ENCODE measurements around the gene C4orf17. TPM values are rescaled to one million over a fixed set of nuclear protein-coding genes. Genes with fewer than 3 reads are reported as not detected.
"Not testable (repeated sequence)": the region's sequence is repeated elsewhere in the genome, so short reads cannot be mapped to it uniquely, and the experiment has no call there.

Gene C4orf17
- total RNA-seq, 3 donors from 2014 or later: not detected

- peaks cover 52% of the 10 kb centered on the region for H3K4me1 Mint-ChIP-seq (ENCODE audit: low read depth)
- H3K4me3 Mint-ChIP-seq: peak overlapping the region; percentile 34
- no peak for DNase-seq
- no peaks in the 10 kb centered on the region for H3K27me3 Mint-ChIP-seq (ENCODE audit: low read depth)
- H3K36me3 Mint-ChIP-seq (ENCODE audit: insufficient read depth): no peaks in the 10 kb centered on the region
- peak; percentile 10 to 17 for ATAC-seq
- H3K9me3 Mint-ChIP-seq: no peaks in the 10 kb centered on the region
Measured at GRCh38 chr4:99507349-99507748, 3.5 kb upstream of the C4orf17 start.

DNA sequence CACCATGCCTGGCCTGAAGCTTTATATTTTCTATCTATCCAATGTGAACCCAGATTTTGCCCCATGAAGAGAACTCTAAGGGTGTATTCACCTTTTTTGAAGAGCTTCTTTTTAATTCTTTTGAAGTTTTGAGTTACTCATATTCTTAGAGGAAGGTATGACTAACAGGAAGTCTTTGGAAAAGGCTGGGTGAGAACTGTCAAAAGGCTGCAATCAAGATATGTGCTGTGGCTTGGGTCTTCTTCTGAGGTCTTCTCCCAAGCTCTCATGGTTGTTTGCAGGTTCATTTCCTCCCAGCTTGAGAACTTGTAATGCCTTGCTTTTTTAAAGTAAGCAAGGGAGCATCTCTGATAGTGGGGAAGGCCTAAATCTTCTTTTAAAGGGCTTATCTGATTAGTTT is 3.1 kb upstream of the C4orf17 start:
- Mint-ChIP-seq H3K4me1 (ENCODE audit: low read depth) (peaks cover 52% of the 10 kb centered on the region), H3K4me3 (peak overlapping the region; percentile 34), H3K9me3 (no peaks in the 10 kb centered on the region), H3K27me3 (ENCODE audit: low read depth) (no peaks in the 10 kb centered on the region), H3K36me3 (ENCODE audit: insufficient read depth) (no peaks in the 10 kb centered on the region)
- DNase-seq (peak; percentile 11), ATAC-seq (peak; percentile 92 to 95)

DNA sequence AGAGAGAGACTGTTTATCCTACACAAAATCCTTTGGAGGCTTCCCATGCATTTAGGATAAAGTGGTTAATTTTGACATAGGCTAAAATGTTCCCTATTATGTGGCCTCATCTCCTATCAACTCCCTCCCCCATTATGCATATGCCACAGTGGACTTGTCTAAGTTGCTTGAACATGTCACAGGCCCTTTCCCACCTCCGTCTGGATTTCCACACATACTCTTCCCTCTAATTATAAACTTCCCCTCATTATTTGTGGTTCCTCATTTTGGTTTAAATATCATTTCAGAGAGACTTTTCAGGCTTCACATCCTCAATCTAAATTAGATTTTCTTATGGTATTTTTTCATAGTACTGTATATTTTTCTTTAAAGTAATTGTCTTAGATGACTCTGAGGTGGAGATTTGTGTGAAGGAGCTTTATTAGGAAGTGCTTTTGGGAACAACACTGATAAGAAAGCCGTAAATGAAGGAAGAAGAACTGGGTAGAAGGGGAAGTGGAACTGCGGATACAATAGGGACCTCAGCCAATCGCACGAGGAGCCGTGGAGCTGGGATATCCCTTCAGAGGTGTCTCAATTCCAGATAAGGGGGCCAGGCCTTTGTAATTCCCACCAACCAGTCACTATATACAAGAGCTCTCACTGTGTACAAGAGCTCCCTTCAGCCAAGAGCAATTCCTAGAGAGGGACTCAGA is 7.9 kb downstream of the C4orf17 start:
- no peaks in the 10 kb centered on the region for H3K9me3 Mint-ChIP-seq
- ATAC-seq (no peak), DNase-seq (no peak)
- no peak overlapping the region for H3K4me3 Mint-ChIP-seq
- H3K27me3 Mint-ChIP-seq (ENCODE audit: low read depth): peaks cover 5% of the 10 kb centered on the region
- no peaks in the 10 kb centered on the region for H3K4me1 Mint-ChIP-seq (ENCODE audit: low read depth)
- H3K36me3 Mint-ChIP-seq (ENCODE audit: insufficient read depth): no peaks in the 10 kb centered on the region

DNA sequence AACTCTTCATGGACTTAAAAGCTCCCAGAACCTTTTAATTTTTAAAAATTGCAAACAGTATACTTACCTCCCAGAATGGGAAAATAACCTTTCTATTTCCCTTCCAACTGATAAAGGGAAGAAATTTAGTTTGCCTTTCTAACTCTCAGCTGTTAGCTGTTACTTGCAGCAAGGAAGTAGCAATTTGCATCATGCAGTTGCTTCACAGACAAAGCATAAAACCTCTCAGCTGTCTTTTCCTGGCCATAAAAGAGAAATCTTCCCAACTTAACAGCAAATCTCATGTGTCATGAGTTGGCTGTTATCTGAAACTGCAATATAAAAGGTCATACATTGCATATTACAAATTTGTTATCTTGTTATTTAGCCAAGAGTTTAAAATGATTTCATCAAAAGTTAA is 18.4 kb downstream of the C4orf17 start:
- ATAC-seq: no peak
- H3K4me1 Mint-ChIP-seq (ENCODE audit: low read depth): no peaks in the 10 kb centered on the region

DNA sequence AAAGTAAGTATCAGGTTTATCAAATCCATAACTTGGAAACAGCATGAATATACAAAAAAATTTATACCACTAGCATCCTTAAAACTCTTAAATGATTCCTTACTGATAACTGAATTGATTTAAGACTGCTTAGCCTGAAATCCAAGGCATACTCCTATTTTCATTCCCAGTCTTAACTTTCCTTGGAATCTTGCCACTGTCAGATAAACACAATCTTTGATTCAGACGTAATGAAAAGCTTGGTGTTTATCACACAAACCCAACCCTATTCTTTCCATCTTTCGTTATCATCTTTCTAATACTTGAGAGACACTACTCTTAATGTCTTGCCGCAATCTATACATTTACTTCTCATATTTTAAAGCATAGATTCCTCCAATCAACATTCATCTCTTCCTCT is 19.1 kb downstream of the C4orf17 start:
- ATAC-seq (no peak), DNase-seq (no peak)
- Mint-ChIP-seq H3K4me3 (no peak overlapping the region), H3K9me3 (peaks cover 3% of the 10 kb centered on the region), H3K27me3 (ENCODE audit: low read depth) (peaks cover 13% of the 10 kb centered on the region), H3K4me1 (ENCODE audit: low read depth) (no peaks in the 10 kb centered on the region), H3K36me3 (ENCODE audit: insufficient read depth) (no peaks in the 10 kb centered on the region)

More for the DNA sequence above, 18.4 kb downstream of the C4orf17 start:
- no peak for DNase-seq
- H3K27me3 Mint-ChIP-seq (ENCODE audit: low read depth): peaks cover 13% of the 10 kb centered on the region
- no peak overlapping the region for H3K4me3 Mint-ChIP-seq
- H3K36me3 Mint-ChIP-seq (ENCODE audit: insufficient read depth): no peaks in the 10 kb centered on the region
- peaks cover 3% of the 10 kb centered on the region for H3K9me3 Mint-ChIP-seq

DNA sequence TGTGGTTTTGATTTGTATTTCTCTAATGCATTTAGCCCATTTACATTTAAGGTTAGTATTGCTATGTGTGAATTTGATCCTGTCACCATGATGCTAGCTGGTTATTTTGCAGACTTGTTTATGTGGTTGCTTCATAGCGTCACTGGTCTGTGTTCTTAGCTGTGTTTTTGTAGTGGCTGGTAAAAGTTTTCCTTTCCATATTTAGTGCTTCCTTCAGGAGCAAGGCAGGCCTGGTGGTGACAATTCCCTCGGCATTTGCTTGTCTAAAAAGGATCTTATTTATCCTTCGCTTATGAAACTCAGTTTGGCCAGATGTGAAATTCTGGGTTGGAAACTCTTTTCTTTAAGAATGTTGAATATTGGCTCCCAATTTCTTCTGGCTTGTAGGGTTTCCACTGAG is 23.9 kb downstream of the C4orf17 start:
- H3K36me3 Mint-ChIP-seq (ENCODE audit: insufficient read depth); DNase-seq; ATAC-seq: not testable (repeated sequence)

GRCh38 chr4:99536271-99536670 is 25.4 kb downstream of the C4orf17 start:
- peaks cover 3% of the 10 kb centered on the region for H3K9me3 Mint-ChIP-seq
- ATAC-seq (no peak), DNase-seq (no peak)
- H3K36me3 Mint-ChIP-seq (ENCODE audit: insufficient read depth): no peaks in the 10 kb centered on the region
- H3K27me3 Mint-ChIP-seq (ENCODE audit: low read depth): peaks cover 17% of the 10 kb centered on the region
- no peak overlapping the region for H3K4me3 Mint-ChIP-seq
- H3K4me1 Mint-ChIP-seq (ENCODE audit: low read depth): no peaks in the 10 kb centered on the region

More for the DNA sequence above, 23.9 kb downstream of the C4orf17 start:
- H3K4me1 Mint-ChIP-seq (ENCODE audit: low read depth); H3K9me3 Mint-ChIP-seq; H3K4me3 Mint-ChIP-seq: not testable (repeated sequence)
- peaks cover 17% of the 10 kb centered on the region for H3K27me3 Mint-ChIP-seq (ENCODE audit: low read depth)

DNA sequence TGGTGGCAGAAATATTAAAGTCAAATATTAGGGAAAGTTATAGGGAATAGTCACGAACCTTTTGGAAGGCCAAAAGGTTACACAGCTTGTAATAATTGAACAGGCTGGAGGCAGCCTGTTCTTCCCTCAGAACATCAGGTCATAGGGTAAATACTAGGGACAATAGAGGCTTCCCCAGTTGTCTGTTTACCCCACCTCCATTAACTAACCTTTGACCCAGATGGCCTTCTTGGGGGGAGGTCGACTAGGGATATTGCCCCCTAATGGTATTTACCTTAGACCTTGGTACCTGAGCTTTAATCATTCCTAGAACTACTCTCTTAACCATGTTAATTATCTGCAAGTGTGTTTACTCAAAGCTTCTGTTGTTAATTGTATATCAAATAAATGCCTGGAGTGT is 26.0 kb downstream of the C4orf17 start:
- Mint-ChIP-seq H3K27me3 (ENCODE audit: low read depth) (peaks cover 17% of the 10 kb centered on the region), H3K4me3 (no peak overlapping the region)
- DNase-seq: no peak

GRCh38 chr4:99537674-99538073 is 26.9 kb downstream of the C4orf17 start:
- Mint-ChIP-seq H3K27me3 (ENCODE audit: low read depth) (peaks cover 13% of the 10 kb centered on the region), H3K36me3 (ENCODE audit: insufficient read depth) (no peaks in the 10 kb centered on the region)
- no peak for ATAC-seq

More for the DNA sequence above, 26.0 kb downstream of the C4orf17 start:
- H3K36me3 Mint-ChIP-seq (ENCODE audit: insufficient read depth): no peaks in the 10 kb centered on the region
- H3K4me1 Mint-ChIP-seq (ENCODE audit: low read depth): no peaks in the 10 kb centered on the region
- peaks cover 3% of the 10 kb centered on the region for H3K9me3 Mint-ChIP-seq
- ATAC-seq: no peak

DNA sequence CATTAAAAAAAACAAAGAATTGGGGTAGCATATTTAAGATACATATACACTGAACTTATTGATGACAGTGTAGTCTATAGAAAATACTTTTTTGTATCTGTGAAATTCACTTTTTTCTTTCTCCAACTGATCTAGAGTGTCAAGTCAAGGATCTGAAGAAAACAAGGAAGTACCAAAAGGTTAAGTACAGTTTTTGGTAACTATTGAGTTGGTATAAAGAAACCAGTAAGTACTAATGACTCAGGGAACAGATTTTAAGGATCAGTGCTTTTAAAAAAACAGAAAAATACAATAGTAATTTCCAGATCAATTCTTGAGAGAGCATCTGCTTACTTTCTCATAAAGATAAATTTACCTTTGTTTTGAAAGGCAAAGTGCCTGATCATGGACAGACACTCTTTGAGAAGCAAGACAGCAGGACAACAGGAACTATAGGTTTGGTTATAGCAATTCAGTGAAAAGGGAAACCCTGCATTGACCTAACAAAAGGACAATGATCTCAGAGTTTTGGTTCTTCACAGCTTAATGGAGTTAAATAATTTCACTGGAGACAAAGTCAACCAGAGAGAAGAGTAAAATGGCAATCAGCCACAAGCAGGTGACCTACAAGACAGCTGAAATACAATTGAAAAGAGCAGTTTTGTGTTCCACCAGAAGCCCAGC is 29.6 kb downstream of the C4orf17 start:
- peaks cover 4% of the 10 kb centered on the region for H3K9me3 Mint-ChIP-seq
- no peak overlapping the region for H3K4me3 Mint-ChIP-seq
- peaks cover 4% of the 10 kb centered on the region for H3K27me3 Mint-ChIP-seq (ENCODE audit: low read depth)
- H3K36me3 Mint-ChIP-seq (ENCODE audit: insufficient read depth): peaks cover 3% of the 10 kb centered on the region
- ATAC-seq (no peak), DNase-seq (no peak)
- no peaks in the 10 kb centered on the region for H3K4me1 Mint-ChIP-seq (ENCODE audit: low read depth)

More at GRCh38 chr4:99537674-99538073, 26.9 kb downstream of the C4orf17 start:
- DNase-seq: no peak
- H3K4me3 Mint-ChIP-seq: no peak overlapping the region
- H3K4me1 Mint-ChIP-seq (ENCODE audit: low read depth): no peaks in the 10 kb centered on the region
- H3K9me3 Mint-ChIP-seq: peaks cover 3% of the 10 kb centered on the region

DNA sequence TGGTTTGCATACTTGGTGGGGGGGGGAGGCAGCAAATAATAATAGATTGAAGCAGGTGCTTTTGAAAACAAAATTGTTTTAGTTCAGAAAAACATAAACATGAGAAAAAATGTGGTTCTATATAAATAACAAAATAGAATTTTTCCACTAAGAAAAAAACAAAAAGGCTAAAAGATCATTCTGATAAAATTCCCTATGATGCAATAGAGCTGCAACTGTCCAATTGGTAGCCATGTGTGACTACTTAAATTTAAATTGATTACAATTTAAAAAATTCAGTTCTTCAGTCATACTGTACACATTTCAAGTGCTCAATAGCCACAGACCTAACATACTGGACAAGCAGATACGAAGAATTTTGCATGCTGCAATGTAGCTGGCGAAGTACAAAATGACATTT is 42.1 kb downstream of the C4orf17 start:
- H3K4me1 Mint-ChIP-seq (ENCODE audit: low read depth): no peaks in the 10 kb centered on the region
- ATAC-seq (no peak), DNase-seq (no peak)
- H3K27me3 Mint-ChIP-seq (ENCODE audit: low read depth): no peaks in the 10 kb centered on the region
- H3K9me3 Mint-ChIP-seq: no peaks in the 10 kb centered on the region
- peaks cover 13% of the 10 kb centered on the region for H3K36me3 Mint-ChIP-seq (ENCODE audit: insufficient read depth)
- H3K4me3 Mint-ChIP-seq: no peak overlapping the region

GRCh38 chr4:99563310-99564186 is 52.7 kb downstream of the C4orf17 start, which contains the start of gene TRMT10A:
Gene TRMT10A, minus strand, starts transcription at chr4:99564039. Its CDS starts 4,701 bp downstream, at chr4:99559338.
- DNase-seq (peak; percentile 93), ATAC-seq (peak; percentile 95 to 96)
- Mint-ChIP-seq H3K4me3 (peak within 1 kb of the TSS; percentile 87), H3K36me3 (ENCODE audit: insufficient read depth) (no peaks in the 10 kb centered on the region), H3K9me3 (no peaks in the 10 kb centered on the region), H3K27me3 (ENCODE audit: low read depth) (peaks cover 19% of the 10 kb centered on the region), H3K4me1 (ENCODE audit: low read depth) (peaks cover 17% of the 10 kb centered on the region)

DNA sequence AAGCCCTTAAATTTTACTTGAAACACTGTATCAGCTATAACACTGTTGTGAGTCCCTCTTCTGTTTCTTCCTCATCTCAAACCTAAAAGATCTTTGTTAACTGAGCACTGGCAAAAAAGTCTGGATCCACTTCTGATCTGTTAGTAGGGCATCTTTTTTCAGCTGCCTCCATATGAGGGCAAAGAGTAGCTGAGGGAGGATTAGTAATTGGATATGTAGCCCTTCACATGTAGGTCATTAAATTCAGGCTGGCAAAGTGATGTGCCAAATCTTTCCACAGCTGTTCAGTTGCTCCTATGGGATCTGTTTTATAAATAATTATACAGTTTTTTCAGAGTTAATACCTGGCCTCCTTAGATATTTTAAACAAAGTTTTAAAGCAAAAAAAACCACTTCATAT is 54.1 kb downstream of the C4orf17 start:
- DNase-seq (no peak), ATAC-seq (no peak)
- H3K27me3 Mint-ChIP-seq (ENCODE audit: low read depth): peaks cover 25% of the 10 kb centered on the region
- H3K4me1 Mint-ChIP-seq (ENCODE audit: low read depth): peaks cover 17% of the 10 kb centered on the region
- no peaks in the 10 kb centered on the region for H3K36me3 Mint-ChIP-seq (ENCODE audit: insufficient read depth)
- no peaks in the 10 kb centered on the region for H3K9me3 Mint-ChIP-seq
- H3K4me3 Mint-ChIP-seq: no peak overlapping the region

- Mint-ChIP-seq H3K27me3 (ENCODE audit: low read depth) (peaks cover 28% of the 10 kb centered on the region), H3K4me3 (no peak overlapping the region), H3K4me1 (ENCODE audit: low read depth) (no peaks in the 10 kb centered on the region), H3K9me3 (no peaks in the 10 kb centered on the region), H3K36me3 (ENCODE audit: insufficient read depth) (no peaks in the 10 kb centered on the region)
- DNase-seq (no peak), ATAC-seq (no peak)
Measured at GRCh38 chr4:99571883-99572282, 61.1 kb downstream of the C4orf17 start.
